ENCODE data around the gene HDGFL3.

- TF ChIP-seq, protein P1, sequence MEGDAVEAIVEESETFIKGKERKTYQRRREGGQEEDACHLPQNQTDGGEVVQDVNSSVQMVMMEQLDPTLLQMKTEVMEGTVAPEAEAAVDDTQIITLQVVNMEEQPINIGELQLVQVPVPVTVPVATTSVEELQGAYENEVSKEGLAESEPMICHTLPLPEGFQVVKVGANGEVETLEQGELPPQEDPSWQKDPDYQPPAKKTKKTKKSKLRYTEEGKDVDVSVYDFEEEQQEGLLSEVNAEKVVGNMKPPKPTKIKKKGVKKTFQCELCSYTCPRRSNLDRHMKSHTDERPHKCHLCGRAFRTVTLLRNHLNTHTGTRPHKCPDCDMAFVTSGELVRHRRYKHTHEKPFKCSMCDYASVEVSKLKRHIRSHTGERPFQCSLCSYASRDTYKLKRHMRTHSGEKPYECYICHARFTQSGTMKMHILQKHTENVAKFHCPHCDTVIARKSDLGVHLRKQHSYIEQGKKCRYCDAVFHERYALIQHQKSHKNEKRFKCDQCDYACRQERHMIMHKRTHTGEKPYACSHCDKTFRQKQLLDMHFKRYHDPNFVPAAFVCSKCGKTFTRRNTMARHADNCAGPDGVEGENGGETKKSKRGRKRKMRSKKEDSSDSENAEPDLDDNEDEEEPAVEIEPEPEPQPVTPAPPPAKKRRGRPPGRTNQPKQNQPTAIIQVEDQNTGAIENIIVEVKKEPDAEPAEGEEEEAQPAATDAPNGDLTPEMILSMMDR (IDR thresholded peaks at IDR 0.05) = peak; percentile 81 to 86 (median 85)
- TF ChIP-seq POLR2AphosphoS5 (IDR thresholded peaks at IDR 0.05) (no peak), POLR2A (IDR thresholded peaks at IDR 0.05) (no peak)
These were observed 40.8 kb upstream of the HDGFL3 start for GRCh38 chr15:83248151-83249029.

All from breast epithelium (tissue), 3 donors.